Stimulated activated memory B cell treated with anti-CD40 and anti-IgM and Interleukin-4, amounts not matched to agents 10 μg/mL and 1 μg/mL and 100 μg/mL, for 72 hours (primary cell): ENCODE results near the gene JAKMIP1.

ENCODE experiments used
- ATAC-seq: fragments of 150-1000 bp; cut with Tn5 transposase; 2 replicates; pipeline ENCODE4 v1.10.0; 2021
- H3K27ac Mint-ChIP-seq: one replicate; pipeline ENCODE4 v1.8.0; 2022; ENCODE audit warnings: mild to moderate bottlenecking, mixed read lengths
- H3K27me3 Mint-ChIP-seq: one replicate; pipeline ENCODE4 v1.8.0; 2022; ENCODE audit warnings: mixed read lengths
- H3K36me3 Mint-ChIP-seq: one replicate; pipeline ENCODE4 v1.8.0; 2022; ENCODE audit warnings: mixed read lengths
- H3K4me1 Mint-ChIP-seq: one replicate; pipeline ENCODE4 v1.8.0; 2022; ENCODE audit warnings: mixed read lengths
- H3K4me3 Mint-ChIP-seq: one replicate; pipeline ENCODE4 v1.8.0; 2022; ENCODE audit warnings: mild to moderate bottlenecking, moderate library complexity, mixed read lengths
- H3K9me3 Mint-ChIP-seq: one replicate; pipeline ENCODE4 v1.8.0; 2022; ENCODE audit warnings: mixed read lengths

Gene JAKMIP1

GRCh38 chr4:6183740-6184139 lies 16.6 kb downstream of the JAKMIP1 start:
- H3K9me3 Mint-ChIP-seq, result peaks cover 15% of the 10 kb centered on the region
- no peak overlapping the region for H3K4me3 Mint-ChIP-seq
- ATAC-seq, result no peak
- no peak overlapping the region for H3K27ac Mint-ChIP-seq
- no peaks in the 10 kb centered on the region for H3K36me3 Mint-ChIP-seq
- peaks cover 8% of the 10 kb centered on the region for H3K27me3 Mint-ChIP-seq
- H3K4me1 Mint-ChIP-seq, result peaks cover 5% of the 10 kb centered on the region

GRCh38 chr4:6182376-6183280 lies 17.7 kb downstream of the JAKMIP1 start:
- H3K9me3 Mint-ChIP-seq, result peaks cover 17% of the 10 kb centered on the region
- H3K4me1 Mint-ChIP-seq, result peaks cover 10% of the 10 kb centered on the region
- H3K4me3 Mint-ChIP-seq, result no peak overlapping the region
- no peaks in the 10 kb centered on the region for H3K36me3 Mint-ChIP-seq
- no peak overlapping the region for H3K27ac Mint-ChIP-seq
- no peak for ATAC-seq
- H3K27me3 Mint-ChIP-seq, result peaks cover 8% of the 10 kb centered on the region

GRCh38 chr4:6180841-6181631 lies 19.3 kb downstream of the JAKMIP1 start:
- Mint-ChIP-seq H3K36me3 (no peaks in the 10 kb centered on the region), H3K27me3 (peaks cover 8% of the 10 kb centered on the region), H3K4me3 (no peak overlapping the region), H3K9me3 (peaks cover 14% of the 10 kb centered on the region), H3K4me1 (peaks cover 13% of the 10 kb centered on the region), H3K27ac (no peak overlapping the region)
- peak; percentile 81 for ATAC-seq

- Mint-ChIP-seq H3K27me3 (peaks cover 8% of the 10 kb centered on the region), H3K4me1 (peaks cover 13% of the 10 kb centered on the region), H3K27ac (no peak overlapping the region), H3K9me3 (peaks cover 11% of the 10 kb centered on the region), H3K36me3 (no peaks in the 10 kb centered on the region), H3K4me3 (no peak overlapping the region)
- no peak for ATAC-seq
These were observed 21.0 kb downstream of the JAKMIP1 start for GRCh38 chr4:6179362-6179761.

GRCh38 chr4:6178757-6179156 lies 21.6 kb downstream of the JAKMIP1 start:
- no peak for ATAC-seq
- Mint-ChIP-seq H3K9me3 (peaks cover 11% of the 10 kb centered on the region), H3K27me3 (peaks cover 8% of the 10 kb centered on the region), H3K4me1 (peaks cover 13% of the 10 kb centered on the region), H3K4me3 (no peak overlapping the region), H3K27ac (no peak overlapping the region), H3K36me3 (no peaks in the 10 kb centered on the region)

DNA sequence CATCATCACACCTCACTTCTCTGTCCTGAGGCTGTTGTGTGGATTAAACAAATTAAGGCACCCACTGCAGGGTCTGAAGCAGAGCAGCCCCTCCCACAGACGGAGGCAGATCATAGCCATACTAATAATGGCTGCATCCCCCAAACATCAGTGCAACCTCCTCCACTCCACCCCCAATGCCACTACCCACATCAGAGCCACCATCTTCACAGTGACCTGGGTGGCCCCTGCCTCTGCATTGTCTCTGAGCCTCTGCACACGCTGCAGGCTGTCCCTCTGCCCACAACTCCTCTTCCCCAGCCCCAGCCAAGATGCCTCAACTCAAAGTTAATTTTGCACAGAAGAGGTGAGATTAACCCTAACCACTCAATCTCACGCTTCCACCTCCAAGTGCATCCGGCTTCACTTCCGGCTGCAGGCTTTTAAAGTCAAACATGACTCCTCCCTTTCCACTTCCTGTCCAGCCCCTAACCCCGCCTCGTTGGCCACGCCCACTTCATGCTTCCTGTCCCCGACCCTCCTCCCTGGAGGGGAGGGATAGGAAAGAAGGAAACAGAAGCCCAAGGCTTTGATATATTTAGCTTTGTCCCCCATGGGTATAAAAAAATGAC lies 22.7 kb downstream of the JAKMIP1 start:
- no peak for ATAC-seq
- Mint-ChIP-seq H3K4me3 (no peak overlapping the region), H3K27ac (no peak overlapping the region), H3K4me1 (peaks cover 10% of the 10 kb centered on the region), H3K36me3 (no peaks in the 10 kb centered on the region), H3K9me3 (peaks cover 11% of the 10 kb centered on the region), H3K27me3 (peaks cover 13% of the 10 kb centered on the region)

DNA sequence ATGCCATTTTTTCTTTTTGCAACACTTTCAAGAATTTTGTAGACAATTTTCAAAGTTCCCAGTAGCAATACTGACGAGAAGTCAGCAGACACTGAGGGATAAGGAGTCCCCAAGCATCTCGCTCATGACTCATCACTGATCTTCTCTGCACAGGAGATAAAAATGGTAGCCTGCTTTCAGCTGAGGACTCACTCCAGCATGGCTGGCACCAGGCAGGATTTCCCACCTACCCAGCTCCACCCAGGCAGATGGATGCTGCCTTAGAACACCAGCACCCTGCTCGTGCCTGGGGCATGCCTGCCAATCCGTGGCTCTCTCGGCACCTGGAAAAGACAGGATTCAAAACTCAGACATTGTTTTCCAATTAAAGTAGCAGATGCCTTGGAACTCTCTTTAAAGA lies 24.9 kb downstream of the JAKMIP1 start:
- Mint-ChIP-seq H3K9me3 (peaks cover 21% of the 10 kb centered on the region), H3K36me3 (no peaks in the 10 kb centered on the region), H3K4me3 (no peak overlapping the region), H3K4me1 (peaks cover 8% of the 10 kb centered on the region), H3K27ac (no peak overlapping the region), H3K27me3 (peaks cover 13% of the 10 kb centered on the region)
- ATAC-seq, result no peak

- no peaks in the 10 kb centered on the region for H3K36me3 Mint-ChIP-seq
- H3K27ac Mint-ChIP-seq, result no peak overlapping the region
- peaks cover 5% of the 10 kb centered on the region for H3K4me1 Mint-ChIP-seq
- H3K9me3 Mint-ChIP-seq, result peaks cover 21% of the 10 kb centered on the region
- ATAC-seq, result no peak
- peaks cover 6% of the 10 kb centered on the region for H3K27me3 Mint-ChIP-seq
- no peak overlapping the region for H3K4me3 Mint-ChIP-seq
These were observed 27.5 kb downstream of the JAKMIP1 start for GRCh38 chr4:6172927-6173200.

DNA sequence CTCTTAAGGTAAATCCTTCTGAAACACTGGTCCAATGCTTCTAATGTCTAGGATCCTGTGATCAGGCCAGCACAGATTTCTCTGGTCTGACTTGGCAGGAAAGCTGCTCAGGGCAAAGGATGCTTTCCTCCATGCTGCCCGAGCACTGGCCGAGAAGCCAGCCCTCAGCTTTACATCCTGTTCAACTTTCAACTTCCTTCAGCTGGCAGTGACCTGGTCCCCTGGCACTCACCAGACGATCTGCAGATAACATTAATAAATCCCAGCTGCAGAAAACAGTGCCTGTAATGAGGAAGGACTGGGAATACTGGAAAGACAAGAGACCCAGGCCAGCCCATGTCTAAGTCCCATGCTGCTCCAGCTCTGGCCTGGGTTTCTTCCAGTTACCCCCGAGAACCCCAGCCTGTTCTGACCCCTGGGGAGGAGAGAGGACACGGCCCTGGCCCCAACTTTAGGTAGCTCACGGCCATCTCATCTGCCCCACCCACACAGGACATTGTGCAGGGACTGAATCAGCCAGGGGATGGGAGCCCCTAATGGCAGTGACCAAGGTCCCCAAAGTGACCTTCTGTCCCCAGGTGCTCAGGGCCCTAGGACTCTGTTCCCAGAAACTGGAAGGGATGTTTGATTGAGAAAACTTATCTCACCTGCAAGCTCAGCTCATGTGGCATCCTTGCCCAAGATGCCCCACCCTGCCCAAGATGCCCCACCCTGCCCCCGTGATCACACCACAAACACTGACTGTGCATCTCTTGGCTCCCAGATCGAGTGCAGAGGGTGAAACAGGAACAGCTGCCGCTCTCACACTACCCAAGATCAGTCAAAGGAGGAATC lies 28.0 kb downstream of the JAKMIP1 start:
- Mint-ChIP-seq H3K4me3 (no peak overlapping the region), H3K27ac (no peak overlapping the region), H3K4me1 (no peaks in the 10 kb centered on the region), H3K9me3 (peaks cover 17% of the 10 kb centered on the region), H3K36me3 (no peaks in the 10 kb centered on the region), H3K27me3 (peaks cover 6% of the 10 kb centered on the region)
- peak; percentile 42 for ATAC-seq

- H3K27me3 Mint-ChIP-seq, result peaks cover 6% of the 10 kb centered on the region
- no peak for ATAC-seq
- no peak overlapping the region for H3K27ac Mint-ChIP-seq
- peaks cover 17% of the 10 kb centered on the region for H3K9me3 Mint-ChIP-seq
- no peak overlapping the region for H3K4me3 Mint-ChIP-seq
- no peaks in the 10 kb centered on the region for H3K4me1 Mint-ChIP-seq
- H3K36me3 Mint-ChIP-seq, result no peaks in the 10 kb centered on the region
These were observed 31.1 kb downstream of the JAKMIP1 start for GRCh38 chr4:6169239-6169638.

DNA sequence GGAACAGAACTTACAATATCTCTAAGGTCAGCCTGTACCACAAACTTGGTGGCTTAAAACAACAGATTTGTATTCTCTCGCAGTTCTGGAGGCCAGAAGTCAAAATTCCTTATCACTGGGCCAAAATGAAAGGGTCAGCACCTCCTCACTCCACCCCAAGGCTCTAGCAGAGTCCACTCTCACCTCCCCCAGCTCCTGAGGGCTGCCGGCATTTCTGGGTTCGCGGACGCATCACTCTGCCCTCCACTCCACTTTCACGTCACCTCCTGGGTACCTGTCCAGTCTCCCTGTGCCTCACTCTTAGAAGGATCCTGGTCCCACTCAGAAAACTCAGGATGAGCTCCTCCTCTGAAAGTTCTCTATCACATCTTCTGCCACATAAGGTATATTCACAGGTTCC lies 34.6 kb downstream of the JAKMIP1 start:
- Mint-ChIP-seq H3K4me1 (no peaks in the 10 kb centered on the region), H3K4me3 (no peak overlapping the region), H3K27me3 (no peaks in the 10 kb centered on the region), H3K36me3 (no peaks in the 10 kb centered on the region), H3K9me3 (peaks cover 11% of the 10 kb centered on the region), H3K27ac (no peak overlapping the region)
- no peak for ATAC-seq

- no peaks in the 10 kb centered on the region for H3K27me3 Mint-ChIP-seq
- no peaks in the 10 kb centered on the region for H3K4me1 Mint-ChIP-seq
- H3K36me3 Mint-ChIP-seq, result no peaks in the 10 kb centered on the region
- no peak overlapping the region for H3K27ac Mint-ChIP-seq
- ATAC-seq, result no peak
- H3K4me3 Mint-ChIP-seq, result no peak overlapping the region
- H3K9me3 Mint-ChIP-seq, result no peaks in the 10 kb centered on the region
These were observed 37.5 kb downstream of the JAKMIP1 start for GRCh38 chr4:6162885-6163284.

GRCh38 chr4:6161921-6162464 lies 38.4 kb downstream of the JAKMIP1 start:
- Mint-ChIP-seq H3K27me3 (no peaks in the 10 kb centered on the region), H3K27ac (no peak overlapping the region), H3K4me3 (no peak overlapping the region), H3K4me1 (no peaks in the 10 kb centered on the region), H3K36me3 (no peaks in the 10 kb centered on the region), H3K9me3 (no peaks in the 10 kb centered on the region)
- ATAC-seq, result no peak

- ATAC-seq, result no peak
- Mint-ChIP-seq H3K9me3 (no peaks in the 10 kb centered on the region), H3K4me1 (no peaks in the 10 kb centered on the region), H3K27ac (no peak overlapping the region), H3K27me3 (no peaks in the 10 kb centered on the region), H3K4me3 (no peak overlapping the region), H3K36me3 (no peaks in the 10 kb centered on the region)
These were observed 39.8 kb downstream of the JAKMIP1 start for GRCh38 chr4:6160536-6160935.

DNA sequence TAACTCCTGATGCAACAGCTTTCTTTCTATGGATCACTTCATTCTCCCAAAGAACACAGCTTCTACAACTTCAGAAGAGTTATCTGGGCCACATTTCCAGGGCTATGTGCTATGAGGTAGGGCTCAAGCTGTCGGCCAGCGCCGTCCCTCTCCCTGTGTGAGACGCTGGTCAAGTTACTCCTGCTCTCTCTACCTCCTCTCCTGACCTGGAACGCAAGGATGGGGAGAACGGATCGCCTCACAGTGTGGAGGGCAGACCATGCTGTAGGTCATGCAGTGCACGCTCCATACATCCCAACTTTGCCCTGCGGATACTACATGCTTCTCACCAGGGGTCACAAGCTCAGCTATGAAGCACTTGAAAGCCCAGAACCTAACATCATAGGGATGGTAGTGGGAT lies 42.4 kb downstream of the JAKMIP1 start:
- Mint-ChIP-seq H3K27me3 (no peaks in the 10 kb centered on the region), H3K9me3 (no peaks in the 10 kb centered on the region), H3K4me1 (no peaks in the 10 kb centered on the region), H3K4me3 (no peak overlapping the region), H3K27ac (no peak overlapping the region), H3K36me3 (no peaks in the 10 kb centered on the region)
- ATAC-seq, result no peak
